Activated naive CD8-positive, alpha-beta T cell treated with anti-CD3 and anti-CD28 coated beads for 36 hours (primary cell): ENCODE data around the gene TMEM120B. TPM values are rescaled to one million over a fixed set of nuclear protein-coding genes. Genes with fewer than 3 reads are reported as not detected.
A peak's percentile ranks its signal among the peaks of the same experiment; 100 is the strongest.

Experiments
- DNase-seq: peaks from one replicate; pipeline ENCODE4 v3.0.0; 2021
- H3K27ac Mint-ChIP-seq: one replicate; pipeline ENCODE4 v1.8.0; 2022; ENCODE audit warnings: mild to moderate bottlenecking, moderate library complexity, mixed read lengths
- H3K27me3 Mint-ChIP-seq: one replicate; pipeline ENCODE4 v1.8.0; 2022; ENCODE audit warnings: mild to moderate bottlenecking, mixed read lengths
- H3K36me3 Mint-ChIP-seq: one replicate; pipeline ENCODE4 v1.8.0; 2021; ENCODE audit warnings: mild to moderate bottlenecking, mixed read lengths
- H3K4me1 Mint-ChIP-seq: one replicate; pipeline ENCODE4 v1.8.0; 2021; ENCODE audit warnings: mixed read lengths
- H3K4me3 Mint-ChIP-seq: one replicate; pipeline ENCODE4 v1.8.0; 2022; ENCODE audit warnings: mild to moderate bottlenecking, moderate library complexity, mixed read lengths
- H3K9me3 Mint-ChIP-seq: one replicate; pipeline ENCODE4 v1.8.0; 2022; ENCODE audit warnings: mixed read lengths
- total RNA-seq, 2 experiments: library from RNA; stranded (reverse); gene quantifications; one replicate each; pipeline ENCODE4 v1.2.3, GENCODE V29; 2021

TMEM120B gene
- total RNA-seq, 2 experiments from 2014 or later, result 14.5 to 15.2 TPM

DNA sequence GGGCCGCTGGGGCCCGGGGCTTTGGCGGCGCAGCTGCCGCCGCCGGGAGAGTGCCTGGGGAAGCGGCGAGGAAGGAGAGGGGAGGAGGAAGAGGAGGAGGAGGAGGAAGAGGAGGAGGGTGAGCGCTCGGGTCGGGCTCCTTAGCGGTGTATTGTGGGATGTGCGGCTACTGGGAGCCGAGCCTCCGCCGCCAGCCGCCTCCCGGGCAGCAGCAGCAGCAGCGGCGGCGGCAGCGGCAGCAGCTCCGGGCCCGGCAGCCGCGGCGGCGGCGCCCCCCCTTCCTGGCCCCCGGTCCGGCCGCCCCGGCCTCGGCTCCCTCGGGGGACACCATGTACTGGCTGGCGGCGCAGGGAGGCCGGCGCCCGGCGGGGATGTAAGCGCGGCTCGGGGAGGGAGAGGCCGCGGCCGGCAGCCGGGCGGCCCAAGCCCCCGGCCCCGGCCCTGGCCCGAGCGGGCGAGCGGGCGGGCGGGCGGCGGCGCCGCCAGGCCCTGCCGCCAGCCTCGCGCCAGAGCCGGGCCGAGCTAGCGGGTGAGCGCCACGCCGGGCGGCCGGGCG lies 91.4 kb downstream of the TMEM120B start, which contains the start of gene SETD1B:
Gene SETD1B (plus strand): TSS at position 149 of the 556 bp plus-strand sequence. CDS start 729 bp downstream, outside the sequence.
- peaks cover 22% of the 10 kb centered on the region for H3K36me3 Mint-ChIP-seq

DNA sequence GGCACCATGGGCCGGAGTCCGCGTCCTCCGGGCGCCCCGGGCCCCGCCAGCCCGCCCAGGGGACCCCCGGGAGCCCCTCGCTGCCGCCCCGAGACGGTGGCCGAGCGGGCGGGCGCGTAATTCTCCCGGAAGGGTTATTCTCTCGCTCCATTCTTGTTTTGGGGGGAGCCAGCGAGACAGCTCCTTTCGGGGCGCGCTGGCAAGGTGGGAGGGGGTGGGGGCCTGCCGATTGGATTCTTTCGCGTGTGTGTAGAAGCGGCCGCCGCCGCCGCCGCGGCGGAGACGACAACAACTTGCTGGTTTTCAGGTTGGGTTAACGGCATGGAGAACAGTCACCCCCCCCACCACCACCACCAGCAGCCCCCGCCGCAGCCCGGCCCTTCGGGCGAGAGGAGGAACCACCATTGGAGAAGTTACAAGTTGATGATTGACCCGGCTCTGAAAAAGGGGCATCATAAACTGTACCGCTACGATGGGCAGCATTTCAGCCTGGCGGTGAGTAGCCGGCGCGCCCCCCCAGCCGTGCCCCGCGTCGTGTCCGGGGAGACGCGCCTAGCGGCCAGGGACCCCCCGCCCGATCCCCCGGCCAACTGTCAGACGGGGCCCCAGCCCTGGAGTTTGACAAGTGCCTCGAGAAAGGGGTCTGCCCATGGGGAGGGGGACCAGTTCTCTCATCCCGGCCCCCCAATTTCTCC lies 92.0 kb downstream of the TMEM120B start:
- Mint-ChIP-seq H3K27ac (peak overlapping the region; percentile 96), H3K9me3 (no peaks in the 10 kb centered on the region), H3K27me3 (no peaks in the 10 kb centered on the region), H3K4me3 (peak overlapping the region; percentile 95), H3K4me1 (peaks cover 26% of the 10 kb centered on the region), H3K36me3 (peaks cover 27% of the 10 kb centered on the region)
- peak; percentile 58 for DNase-seq

More for the DNA sequence above, 91.4 kb downstream of the TMEM120B start, which contains the start of gene SETD1B:
- H3K9me3 Mint-ChIP-seq, result no peaks in the 10 kb centered on the region
- H3K4me1 Mint-ChIP-seq, result peaks cover 31% of the 10 kb centered on the region
- peak within 1 kb of the TSS; percentile 95 for H3K4me3 Mint-ChIP-seq
- H3K27ac Mint-ChIP-seq, result peak within 1 kb of the TSS; percentile 96
- DNase-seq, result peak; percentile 68
- no peaks in the 10 kb centered on the region for H3K27me3 Mint-ChIP-seq

DNA sequence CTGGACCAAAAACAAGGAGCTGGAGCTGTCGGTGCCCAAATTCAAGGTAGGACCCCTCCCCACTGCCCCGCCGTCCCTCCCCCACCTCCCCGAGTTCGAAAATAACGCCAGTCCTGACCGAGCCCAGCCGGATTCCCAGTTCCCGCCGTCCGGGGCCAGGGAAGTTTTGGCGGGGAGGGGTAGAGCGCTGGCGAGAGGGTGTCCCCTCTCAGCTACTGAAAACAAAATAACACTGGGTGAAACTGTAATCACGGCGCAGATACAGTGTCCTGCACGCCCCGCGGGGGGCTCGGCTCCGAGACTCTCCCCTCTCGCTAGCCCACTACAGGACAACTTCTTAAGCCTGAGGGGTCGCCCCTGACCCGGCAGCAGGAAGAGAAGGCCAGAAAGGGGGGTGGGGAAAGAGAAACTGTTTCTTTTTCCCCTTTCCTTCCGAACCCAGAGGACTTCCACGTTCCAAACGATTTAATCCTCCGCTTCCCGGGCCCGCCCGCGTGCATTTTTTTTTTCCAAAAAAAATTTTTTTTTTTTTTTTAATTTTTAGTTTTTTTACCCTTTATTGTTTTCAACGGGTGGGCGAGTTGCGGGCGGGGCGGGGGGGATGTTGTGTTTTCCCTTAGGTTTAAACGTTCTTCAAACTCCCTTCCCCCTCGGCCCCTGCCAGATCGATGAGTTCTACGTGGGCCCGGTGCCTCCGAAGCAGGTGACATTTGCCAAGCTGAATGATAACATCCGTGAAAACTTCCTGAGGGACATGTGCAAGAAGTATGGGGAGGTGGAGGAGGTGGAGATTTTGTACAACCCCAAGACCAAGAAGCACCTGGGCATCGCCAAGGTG lies 92.8 kb downstream of the TMEM120B start:
- Mint-ChIP-seq H3K4me1 (peaks cover 26% of the 10 kb centered on the region), H3K27ac (peak overlapping the region; percentile 96), H3K9me3 (no peaks in the 10 kb centered on the region), H3K4me3 (peak overlapping the region; percentile 95), H3K36me3 (peaks cover 30% of the 10 kb centered on the region), H3K27me3 (no peaks in the 10 kb centered on the region)
- no peak for DNase-seq

DNA sequence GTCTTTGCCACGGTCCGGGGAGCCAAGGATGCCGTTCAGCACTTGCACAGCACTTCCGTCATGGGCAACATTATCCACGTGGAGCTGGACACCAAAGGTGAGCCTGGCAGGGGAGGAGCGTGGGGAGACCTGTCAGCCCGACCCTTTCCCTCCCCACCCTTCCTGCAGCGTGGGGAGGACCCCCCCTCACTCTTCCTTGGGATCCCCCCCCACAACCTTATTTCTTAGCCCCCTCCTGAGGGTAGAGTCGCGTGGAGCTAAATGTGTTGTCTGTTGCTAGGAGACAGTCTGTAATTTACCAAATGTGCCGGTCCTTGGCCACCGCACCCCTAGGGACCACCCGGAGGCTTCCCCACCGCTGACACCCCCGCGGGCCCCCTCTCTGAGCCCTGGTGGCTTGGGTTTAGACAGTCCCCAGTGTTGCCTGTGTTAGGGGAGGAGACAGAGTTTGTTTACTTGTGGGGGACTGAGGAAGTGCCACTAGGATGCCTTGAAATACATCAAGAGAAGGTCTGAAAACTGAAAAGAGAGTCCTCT lies 93.5 kb downstream of the TMEM120B start:
- no peaks in the 10 kb centered on the region for H3K9me3 Mint-ChIP-seq
- peak overlapping the region; percentile 85 for H3K4me3 Mint-ChIP-seq

GRCh38 chr12:121806546-121807423 lies 94.2 kb downstream of the TMEM120B start:
- no peak for DNase-seq
- Mint-ChIP-seq H3K4me1 (peaks cover 32% of the 10 kb centered on the region), H3K9me3 (no peaks in the 10 kb centered on the region), H3K36me3 (peaks cover 26% of the 10 kb centered on the region), H3K27ac (peak overlapping the region; percentile 79), H3K4me3 (peak overlapping the region; percentile 85), H3K27me3 (no peaks in the 10 kb centered on the region)

More for the DNA sequence above, 93.5 kb downstream of the TMEM120B start:
- no peaks in the 10 kb centered on the region for H3K27me3 Mint-ChIP-seq
- H3K4me1 Mint-ChIP-seq, result peaks cover 31% of the 10 kb centered on the region
- no peak for DNase-seq
- H3K36me3 Mint-ChIP-seq, result peaks cover 32% of the 10 kb centered on the region
- H3K27ac Mint-ChIP-seq, result peak overlapping the region; percentile 79

- peak overlapping the region; percentile 25 for H3K27ac Mint-ChIP-seq
- peaks cover 26% of the 10 kb centered on the region for H3K36me3 Mint-ChIP-seq
- no peaks in the 10 kb centered on the region for H3K9me3 Mint-ChIP-seq
- no peaks in the 10 kb centered on the region for H3K27me3 Mint-ChIP-seq
- H3K4me1 Mint-ChIP-seq, result peaks cover 33% of the 10 kb centered on the region
- H3K4me3 Mint-ChIP-seq, result peak overlapping the region; percentile 18
- no peak for DNase-seq
Observed at GRCh38 chr12:121807642-121808347, 95.2 kb downstream of the TMEM120B start.

DNA sequence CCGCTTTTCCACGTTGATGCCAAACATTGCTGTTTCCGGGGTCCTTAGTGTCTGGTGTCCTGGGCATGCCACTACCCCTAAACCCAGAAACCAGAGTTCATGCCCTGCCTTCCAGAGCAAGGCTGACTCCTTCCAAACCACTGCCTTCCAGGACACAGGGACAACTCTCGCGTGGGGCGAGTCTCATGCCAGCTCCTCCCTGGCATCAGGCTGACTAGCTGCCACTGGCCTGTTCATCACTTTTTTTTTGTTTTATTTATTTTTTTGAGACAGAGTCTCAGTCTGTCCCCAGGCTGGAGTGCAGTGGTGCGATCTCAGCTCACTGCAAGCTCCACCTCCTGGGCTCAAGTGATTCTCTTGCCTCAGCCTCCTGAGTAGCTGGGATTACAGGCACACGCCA lies 96.1 kb downstream of the TMEM120B start:
- Mint-ChIP-seq H3K27me3 (no peaks in the 10 kb centered on the region), H3K4me3 (no peak overlapping the region), H3K4me1 (peaks cover 41% of the 10 kb centered on the region), H3K36me3 (peaks cover 30% of the 10 kb centered on the region), H3K27ac (no peak overlapping the region), H3K9me3 (no peaks in the 10 kb centered on the region)
- DNase-seq, result no peak

DNA sequence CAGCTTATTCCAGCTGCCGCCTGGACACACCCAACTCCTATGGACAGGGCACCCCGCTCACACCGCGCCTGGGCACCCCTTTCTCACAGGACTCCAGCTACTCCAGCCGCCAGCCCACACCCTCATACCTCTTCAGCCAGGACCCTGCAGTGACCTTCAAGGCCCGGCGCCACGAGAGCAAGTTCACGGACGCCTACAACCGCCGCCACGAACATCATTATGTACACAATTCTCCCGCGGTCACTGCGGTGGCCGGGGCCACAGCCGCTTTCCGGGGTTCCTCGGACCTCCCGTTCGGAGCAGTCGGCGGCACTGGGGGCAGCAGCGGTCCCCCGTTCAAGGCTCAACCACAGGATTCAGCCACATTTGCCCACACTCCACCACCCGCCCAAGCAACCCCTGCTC lies 97.2 kb downstream of the TMEM120B start:
- H3K27ac Mint-ChIP-seq, result no peak overlapping the region
- H3K36me3 Mint-ChIP-seq, result peaks cover 34% of the 10 kb centered on the region
- no peak for DNase-seq
- no peaks in the 10 kb centered on the region for H3K9me3 Mint-ChIP-seq
- peaks cover 43% of the 10 kb centered on the region for H3K4me1 Mint-ChIP-seq
- no peaks in the 10 kb centered on the region for H3K27me3 Mint-ChIP-seq
- no peak overlapping the region for H3K4me3 Mint-ChIP-seq

GRCh38 chr12:121810234-121810817 lies 97.8 kb downstream of the TMEM120B start:
- peak overlapping the region; percentile 86 for H3K4me3 Mint-ChIP-seq
- H3K4me1 Mint-ChIP-seq, result peaks cover 43% of the 10 kb centered on the region
- H3K27me3 Mint-ChIP-seq, result no peaks in the 10 kb centered on the region
- H3K36me3 Mint-ChIP-seq, result peaks cover 35% of the 10 kb centered on the region
- no peak for DNase-seq
- no peaks in the 10 kb centered on the region for H3K9me3 Mint-ChIP-seq
- H3K27ac Mint-ChIP-seq, result peak overlapping the region; percentile 72

GRCh38 chr12:121810833-121811433 lies 98.4 kb downstream of the TMEM120B start:
- Mint-ChIP-seq H3K36me3 (peaks cover 34% of the 10 kb centered on the region), H3K4me3 (peak overlapping the region; percentile 86), H3K27ac (peak overlapping the region; percentile 72), H3K4me1 (peaks cover 43% of the 10 kb centered on the region), H3K9me3 (no peaks in the 10 kb centered on the region), H3K27me3 (no peaks in the 10 kb centered on the region)
- DNase-seq, result no peak

DNA sequence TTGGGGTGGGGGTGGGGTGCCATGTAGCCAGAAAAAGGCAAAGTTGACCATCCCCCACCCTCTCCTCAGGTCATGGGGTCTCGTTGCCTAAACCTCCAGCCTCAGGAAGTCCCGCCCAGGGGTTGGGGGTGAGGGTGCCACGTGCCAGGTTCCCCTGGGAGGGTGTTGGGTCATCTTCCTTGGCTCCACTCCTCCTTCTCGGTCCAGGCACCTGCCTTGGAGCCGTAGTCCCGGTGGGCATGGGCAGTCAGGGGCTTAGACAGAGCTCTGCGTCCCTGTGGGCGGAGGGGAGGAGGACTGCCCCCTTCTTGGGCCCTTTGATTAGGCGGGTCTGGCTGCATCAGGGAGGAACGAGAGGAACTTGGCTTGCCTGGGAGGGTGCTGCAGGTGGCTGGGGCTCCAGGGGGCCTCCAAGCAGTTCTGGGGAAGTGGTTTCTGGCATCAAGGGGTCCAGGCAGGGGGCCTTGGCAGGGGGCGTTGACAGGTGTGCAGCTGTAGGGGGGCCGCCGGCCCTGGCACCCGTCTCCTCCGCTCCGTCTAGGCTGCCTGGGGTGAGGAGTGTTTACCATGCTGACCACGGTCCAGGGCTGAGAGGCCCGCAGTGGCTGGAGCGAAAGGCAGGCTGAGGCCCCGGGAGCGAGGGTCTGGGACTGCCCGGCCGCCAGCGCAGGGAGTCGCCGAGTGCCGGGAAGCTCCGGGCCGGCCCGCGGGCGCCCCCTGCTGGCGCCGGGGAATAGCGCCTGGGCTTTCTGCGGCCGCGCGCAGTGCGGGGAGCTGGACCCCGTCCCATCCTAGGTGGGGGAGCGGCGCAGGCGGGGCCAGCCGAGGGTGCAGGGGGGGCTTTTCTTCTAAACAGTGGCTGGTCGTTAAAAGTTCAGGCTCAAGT lies 99.1 kb downstream of the TMEM120B start:
- Mint-ChIP-seq H3K27me3 (no peaks in the 10 kb centered on the region), H3K27ac (peak overlapping the region; percentile 73), H3K4me1 (peaks cover 40% of the 10 kb centered on the region), H3K36me3 (peaks cover 35% of the 10 kb centered on the region), H3K9me3 (no peaks in the 10 kb centered on the region), H3K4me3 (peak overlapping the region; percentile 86)
- DNase-seq, result peak; percentile 82

- Mint-ChIP-seq H3K36me3 (peaks cover 35% of the 10 kb centered on the region), H3K27me3 (no peaks in the 10 kb centered on the region), H3K27ac (peak overlapping the region; percentile 73), H3K4me3 (peak overlapping the region; percentile 86), H3K4me1 (peaks cover 36% of the 10 kb centered on the region), H3K9me3 (no peaks in the 10 kb centered on the region)
- DNase-seq, result peak; percentile 61
Observed at GRCh38 chr12:121812320-121812871, 99.8 kb downstream of the TMEM120B start.
